Activated naive CD8-positive, alpha-beta T cell treated with anti-CD3 and anti-CD28 coated beads for 36 hours (primary cell): Measurements from ENCODE around the gene ZCWPW1. TPM values are rescaled to one million over a fixed set of nuclear protein-coding genes. Genes with fewer than 3 reads are reported as not detected.
"Not testable (repeated sequence)": the region's sequence is repeated elsewhere in the genome, so short reads cannot be mapped to it uniquely, and the experiment has no call there.

ENCODE experiments used
- DNase-seq: peaks from one replicate; pipeline ENCODE4 v3.0.0; 2021
- H3K27ac Mint-ChIP-seq: one replicate; pipeline ENCODE4 v1.8.0; 2022; ENCODE audit warnings: mild to moderate bottlenecking, moderate library complexity, mixed read lengths
- H3K27me3 Mint-ChIP-seq: one replicate; pipeline ENCODE4 v1.8.0; 2022; ENCODE audit warnings: mild to moderate bottlenecking, mixed read lengths
- H3K36me3 Mint-ChIP-seq: one replicate; pipeline ENCODE4 v1.8.0; 2021; ENCODE audit warnings: mild to moderate bottlenecking, mixed read lengths
- H3K4me1 Mint-ChIP-seq: one replicate; pipeline ENCODE4 v1.8.0; 2021; ENCODE audit warnings: mixed read lengths
- H3K4me3 Mint-ChIP-seq: one replicate; pipeline ENCODE4 v1.8.0; 2022; ENCODE audit warnings: mild to moderate bottlenecking, moderate library complexity, mixed read lengths
- H3K9me3 Mint-ChIP-seq: one replicate; pipeline ENCODE4 v1.8.0; 2022; ENCODE audit warnings: mixed read lengths
- total RNA-seq, 2 experiments: library from RNA; stranded (reverse); gene quantifications; one replicate each; pipeline ENCODE4 v1.2.3, GENCODE V29; 2021

Gene ZCWPW1
- total RNA-seq, 2 experiments from 2014 or later, result 2.9 to 3.0 TPM

GRCh38 chr7:100441641-100442535 is 13.4 kb upstream of the ZCWPW1 start:
- Mint-ChIP-seq H3K9me3 (no peaks in the 10 kb centered on the region), H3K4me1 (peaks cover 16% of the 10 kb centered on the region), H3K27me3 (no peaks in the 10 kb centered on the region), H3K4me3 (no peak overlapping the region), H3K27ac (no peak overlapping the region), H3K36me3 (no peaks in the 10 kb centered on the region)
- no peak for DNase-seq

- Mint-ChIP-seq H3K36me3 (peaks cover 15% of the 10 kb centered on the region), H3K4me1 (peaks cover 14% of the 10 kb centered on the region)
- H3K9me3 Mint-ChIP-seq, H3K27me3 Mint-ChIP-seq, DNase-seq, H3K27ac Mint-ChIP-seq, H3K4me3 Mint-ChIP-seq: not testable (repeated sequence)
Observed at GRCh38 chr7:100439244-100439643, 10.7 kb upstream of the ZCWPW1 start.

- Mint-ChIP-seq H3K4me1 (peaks cover 18% of the 10 kb centered on the region), H3K36me3 (peaks cover 20% of the 10 kb centered on the region)
- H3K9me3 Mint-ChIP-seq, H3K27me3 Mint-ChIP-seq, H3K27ac Mint-ChIP-seq, H3K4me3 Mint-ChIP-seq, DNase-seq: not testable (repeated sequence)
Observed at GRCh38 chr7:100438731-100439130, 10.2 kb upstream of the ZCWPW1 start.

- H3K27ac Mint-ChIP-seq, result no peak overlapping the region
- H3K36me3 Mint-ChIP-seq, result peaks cover 25% of the 10 kb centered on the region
- no peak overlapping the region for H3K4me3 Mint-ChIP-seq
- no peaks in the 10 kb centered on the region for H3K27me3 Mint-ChIP-seq
- peaks cover 23% of the 10 kb centered on the region for H3K4me1 Mint-ChIP-seq
- H3K9me3 Mint-ChIP-seq, result no peaks in the 10 kb centered on the region
- no peak for DNase-seq
Observed at GRCh38 chr7:100438172-100438571, 9.7 kb upstream of the ZCWPW1 start.

- H3K27me3 Mint-ChIP-seq, result no peaks in the 10 kb centered on the region
- H3K4me3 Mint-ChIP-seq, result peak overlapping the region; percentile 7
- peaks cover 32% of the 10 kb centered on the region for H3K36me3 Mint-ChIP-seq
- H3K27ac Mint-ChIP-seq, result no peak overlapping the region
- DNase-seq, result no peak
- no peaks in the 10 kb centered on the region for H3K9me3 Mint-ChIP-seq
- peaks cover 30% of the 10 kb centered on the region for H3K4me1 Mint-ChIP-seq
Observed at GRCh38 chr7:100437150-100438100, 8.9 kb upstream of the ZCWPW1 start.

- Mint-ChIP-seq H3K27ac (peak overlapping the region; percentile 97), H3K4me1 (peaks cover 43% of the 10 kb centered on the region), H3K9me3 (no peaks in the 10 kb centered on the region), H3K4me3 (peak overlapping the region; percentile 90), H3K27me3 (no peaks in the 10 kb centered on the region), H3K36me3 (peaks cover 45% of the 10 kb centered on the region)
- peak; percentile 55 for DNase-seq
Observed at GRCh38 chr7:100435401-100436304, 7.2 kb upstream of the ZCWPW1 start.

- H3K4me3 Mint-ChIP-seq, result peak overlapping the region; percentile 84
- H3K36me3 Mint-ChIP-seq, result peaks cover 52% of the 10 kb centered on the region
- peaks cover 48% of the 10 kb centered on the region for H3K4me1 Mint-ChIP-seq
Observed at GRCh38 chr7:100434297-100435144, 6.0 kb upstream of the ZCWPW1 start.

GRCh38 chr7:100433592-100434296 is 5.2 kb upstream of the ZCWPW1 start:
- Mint-ChIP-seq H3K27me3 (peaks cover 8% of the 10 kb centered on the region), H3K36me3 (peaks cover 56% of the 10 kb centered on the region), H3K4me3 (peak overlapping the region; percentile 84), H3K9me3 (no peaks in the 10 kb centered on the region), H3K4me1 (peaks cover 52% of the 10 kb centered on the region), H3K27ac (peak overlapping the region; percentile 87)
- DNase-seq, result no peak

More at GRCh38 chr7:100434297-100435144, 6.0 kb upstream of the ZCWPW1 start:
- DNase-seq, result no peak
- H3K27ac Mint-ChIP-seq, result peak overlapping the region; percentile 87
- peaks cover 3% of the 10 kb centered on the region for H3K27me3 Mint-ChIP-seq
- no peaks in the 10 kb centered on the region for H3K9me3 Mint-ChIP-seq

- no peak overlapping the region for H3K4me3 Mint-ChIP-seq
- H3K9me3 Mint-ChIP-seq, result no peaks in the 10 kb centered on the region
- no peak for DNase-seq
- peaks cover 55% of the 10 kb centered on the region for H3K4me1 Mint-ChIP-seq
- H3K36me3 Mint-ChIP-seq, result peaks cover 60% of the 10 kb centered on the region
- peak overlapping the region; percentile 87 for H3K27ac Mint-ChIP-seq
- H3K27me3 Mint-ChIP-seq, result peaks cover 11% of the 10 kb centered on the region
Observed at GRCh38 chr7:100433276-100433591, 4.7 kb upstream of the ZCWPW1 start.

- Mint-ChIP-seq H3K27ac (peak overlapping the region; percentile 95), H3K27me3 (peaks cover 11% of the 10 kb centered on the region), H3K4me1 (peaks cover 55% of the 10 kb centered on the region), H3K9me3 (no peaks in the 10 kb centered on the region), H3K4me3 (peak overlapping the region; percentile 93), H3K36me3 (peaks cover 64% of the 10 kb centered on the region)
- no peak for DNase-seq
Observed at GRCh38 chr7:100432621-100433275, 4.2 kb upstream of the ZCWPW1 start.

GRCh38 chr7:100432053-100432452 is 3.5 kb upstream of the ZCWPW1 start:
- no peaks in the 10 kb centered on the region for H3K9me3 Mint-ChIP-seq
- peak overlapping the region; percentile 93 for H3K4me3 Mint-ChIP-seq
- DNase-seq, result no peak
- H3K4me1 Mint-ChIP-seq, result peaks cover 55% of the 10 kb centered on the region
- peak overlapping the region; percentile 95 for H3K27ac Mint-ChIP-seq
- peaks cover 11% of the 10 kb centered on the region for H3K27me3 Mint-ChIP-seq
- H3K36me3 Mint-ChIP-seq, result peaks cover 65% of the 10 kb centered on the region

- H3K27ac Mint-ChIP-seq, result peak overlapping the region; percentile 95
- H3K27me3 Mint-ChIP-seq, result peaks cover 11% of the 10 kb centered on the region
- H3K4me3 Mint-ChIP-seq, result peak overlapping the region; percentile 93
- peaks cover 64% of the 10 kb centered on the region for H3K36me3 Mint-ChIP-seq
- no peaks in the 10 kb centered on the region for H3K9me3 Mint-ChIP-seq
- H3K4me1 Mint-ChIP-seq, result peaks cover 55% of the 10 kb centered on the region
- DNase-seq, result no peak
Observed at GRCh38 chr7:100431286-100431735, 2.8 kb upstream of the ZCWPW1 start.
